K562 (cell line): ENCODE results near the gene TRAP1. TPM values are rescaled to one million over a fixed set of nuclear protein-coding genes. Genes with fewer than 3 reads are reported as not detected.

Source experiments
- CBX8 ChIP-seq: fragments of 200-600 bp; sonication (generic); IDR thresholded peaks from 2 replicates; pipeline ENCODE4 v1.6.1; 2012; ENCODE audit warnings: borderline replicate concordance, mixed run types, low read depth, mild to moderate bottlenecking, moderate library complexity, mixed read lengths, low read length, control low read depth, inconsistent platforms; ENCODE audit not compliant: poor library complexity, severe bottlenecking; ENCODE audit errors: extremely low read depth
- CEBPB ChIP-seq: fragments of 450-650 bp; IDR thresholded peaks from 2 replicates; pipeline ENCODE4 v1.6.1; 2016; ENCODE audit warnings: missing genetic modification characterization, missing compliant biosample characterization
- CEBPG ChIP-seq, 3 experiments: fragments of 200-800 bp in 1 of 3; sonication (Bioruptor generic) in 1 of 3; sonication (generic) in 1 of 3; formaldehyde crosslinking in 1 of 3; IDR thresholded peaks in 2 of 3; conservative IDR thresholded peaks in 1 of 3; 2 replicates each; pipeline versions ENCODE4 v1.6.1 to v1.8.0; 2016 to 2022; ENCODE audit warnings: missing compliant biosample characterization in 2 of 3, missing genetic modification characterization in 2 of 3, mild to moderate bottlenecking in 1 of 3, missing genetic modification reagents in 1 of 3
- HNRNPUL1 ChIP-seq: fragments of 200-400 bp; formaldehyde crosslinking; IDR thresholded peaks from 2 replicates; pipeline ENCODE4 v1.6.1; 2017; ENCODE audit warnings: low read length
- IRF2 ChIP-seq: sonication (generic); formaldehyde crosslinking; IDR thresholded peaks from 2 replicates; pipeline ENCODE4 v1.8.1; 2022; ENCODE audit warnings: mild to moderate bottlenecking, missing genetic modification reagents
- PHTF2 ChIP-seq: fragments of 250-450 bp; sonication (Bioruptor Pico); IDR thresholded peaks from 2 replicates; pipeline ENCODE4 v1.5.0; 2021; ENCODE audit warnings: mild to moderate bottlenecking
- PPARD ChIP-seq: fragments of 250-450 bp; sonication (Bioruptor Pico); IDR thresholded peaks from 2 replicates; pipeline ENCODE4 v1.8.0; 2022; ENCODE audit warnings: inconsistent platforms, mild to moderate bottlenecking, moderate library complexity
- RBBP5 ChIP-seq: fragments of 200-600 bp; sonication (generic); IDR thresholded peaks from 2 replicates; pipeline ENCODE4 v1.6.1; 2012; ENCODE audit warnings: borderline replicate concordance, mild to moderate bottlenecking, low read length, control low read depth, inconsistent platforms; ENCODE audit not compliant: insufficient read depth, poor library complexity, severe bottlenecking
- polyA plus RNA-seq, 8 experiments: library from polyadenylated mRNA; depleted of rRNA in 4 of 8; stranded (reverse) in 5 of 8; unstranded in 3 of 8; fragments of >200 nt; fragmentation: Nextera tagmentation in 2 of 8; fragmentation: Illumina TruSeq in 1 of 8; extraction: Ambion mirVana in 2 of 8; extraction: Trizol in 1 of 8; gene quantifications; 2 replicates each; pipeline versions ENCODE4 v1.2.1 to v1.2.3, GENCODE V29; 2011 to 2014; ENCODE audit warnings: inconsistent platforms in 1 of 8, missing spikeins in 1 of 8
- total RNA-seq, 7 experiments: library from RNA; depleted of rRNA in 6 of 7; stranded (reverse); fragments of >200 nt in 6 of 7; fragmentation: Illumina TruSeq in 2 of 7; extraction: Trizol in 2 of 7; gene quantifications; 2 replicates each; pipeline versions ENCODE4 v1.2.1 to v1.2.3, GENCODE V29; 2011 to 2021; ENCODE audit warnings: low replicate concordance in 1 of 7
- TF ChIP-seq, protein P1 (sequence below): fragments of 250-450 bp; sonication (Bioruptor Pico); IDR thresholded peaks from 2 replicates; pipeline ENCODE4 v1.4.0; 2020; ENCODE audit warnings: mild to moderate bottlenecking, moderate library complexity, borderline replicate concordance
- TF ChIP-seq, protein P2 (sequence below), 3 experiments: fragments of 200-800 bp in 1 of 3; fragments of 250-450 bp in 1 of 3; fragments of 450-650 bp in 1 of 3; sonication (Bioruptor Pico) in 1 of 3; sonication (Bioruptor generic) in 1 of 3; formaldehyde crosslinking in 1 of 3; IDR thresholded peaks; 2 replicates each; pipeline versions ENCODE4 v1.6.1 to v1.8.0; 2016 to 2022; ENCODE audit warnings: mild to moderate bottlenecking in 2 of 3, missing genetic modification characterization in 2 of 3, missing compliant biosample characterization in 1 of 3, moderate library complexity in 1 of 3

Gene TRAP1
- total and polyA plus RNA-seq, 9 of the 15 experiments (the other 6 are each of a cell fraction or from before 2014, with no cell fraction given), result 19.1 to 436 (median 301) TPM

DNA sequence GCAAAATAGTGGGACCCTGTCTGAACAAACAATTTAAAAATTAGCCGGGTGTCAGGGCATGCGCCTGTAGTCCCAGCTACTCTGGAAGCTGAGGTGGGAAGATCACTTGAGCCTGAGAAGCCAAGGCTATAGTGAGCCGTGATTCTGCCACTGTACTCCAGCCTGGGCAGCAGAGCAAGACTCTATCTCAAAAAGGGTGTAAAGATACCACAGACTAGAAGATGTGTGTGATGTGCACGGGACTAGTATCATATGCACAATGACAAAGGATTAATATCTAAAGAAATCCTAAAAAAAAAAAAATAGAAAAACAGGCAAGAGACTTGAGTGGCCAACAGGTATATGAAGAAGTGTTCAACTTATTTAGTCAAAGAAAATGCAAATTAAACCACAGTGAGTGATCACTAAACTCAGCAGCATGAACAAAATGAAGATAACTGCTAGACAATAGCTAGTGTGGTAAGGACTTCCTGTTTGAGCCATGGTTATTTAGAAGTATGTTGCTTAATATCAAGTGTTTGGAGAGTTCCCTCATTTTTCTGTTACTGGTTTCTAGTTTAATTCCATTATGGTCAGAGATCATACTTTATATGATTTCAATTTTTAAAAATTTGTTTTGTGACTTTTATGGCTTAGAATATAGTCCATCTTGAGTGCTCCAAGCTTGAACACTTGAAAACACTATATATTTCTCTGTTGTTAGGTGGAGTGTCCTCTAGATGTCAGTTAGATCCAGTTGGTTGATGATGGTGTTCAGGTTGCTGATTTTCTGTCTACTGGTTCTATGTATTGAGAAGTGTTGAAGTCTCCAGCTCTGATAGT lies 91.2 kb downstream of the TRAP1 start (continued):
- no peak for TF ChIP-seq CBX8
- TF ChIP-seq PPARD, result no peak
- TF ChIP-seq CEBPG (CRISPR knock-in tag; IDR thresholded peaks at IDR 0.05), result no peak
- TF ChIP-seq CEBPG (tag; conservative IDR thresholded peaks at IDR 0.05 in 1 of 2, IDR thresholded peaks at IDR 0.05 in 1 of 2), result peak; percentile 64 to 65
- TF ChIP-seq PHTF2, result no peak
- peak; percentile 65 for TF ChIP-seq CEBPB
- TF ChIP-seq IRF2 (CRISPR knock-in tag), result no peak
- no peak for TF ChIP-seq HNRNPUL1
- TF ChIP-seq, protein P1, sequence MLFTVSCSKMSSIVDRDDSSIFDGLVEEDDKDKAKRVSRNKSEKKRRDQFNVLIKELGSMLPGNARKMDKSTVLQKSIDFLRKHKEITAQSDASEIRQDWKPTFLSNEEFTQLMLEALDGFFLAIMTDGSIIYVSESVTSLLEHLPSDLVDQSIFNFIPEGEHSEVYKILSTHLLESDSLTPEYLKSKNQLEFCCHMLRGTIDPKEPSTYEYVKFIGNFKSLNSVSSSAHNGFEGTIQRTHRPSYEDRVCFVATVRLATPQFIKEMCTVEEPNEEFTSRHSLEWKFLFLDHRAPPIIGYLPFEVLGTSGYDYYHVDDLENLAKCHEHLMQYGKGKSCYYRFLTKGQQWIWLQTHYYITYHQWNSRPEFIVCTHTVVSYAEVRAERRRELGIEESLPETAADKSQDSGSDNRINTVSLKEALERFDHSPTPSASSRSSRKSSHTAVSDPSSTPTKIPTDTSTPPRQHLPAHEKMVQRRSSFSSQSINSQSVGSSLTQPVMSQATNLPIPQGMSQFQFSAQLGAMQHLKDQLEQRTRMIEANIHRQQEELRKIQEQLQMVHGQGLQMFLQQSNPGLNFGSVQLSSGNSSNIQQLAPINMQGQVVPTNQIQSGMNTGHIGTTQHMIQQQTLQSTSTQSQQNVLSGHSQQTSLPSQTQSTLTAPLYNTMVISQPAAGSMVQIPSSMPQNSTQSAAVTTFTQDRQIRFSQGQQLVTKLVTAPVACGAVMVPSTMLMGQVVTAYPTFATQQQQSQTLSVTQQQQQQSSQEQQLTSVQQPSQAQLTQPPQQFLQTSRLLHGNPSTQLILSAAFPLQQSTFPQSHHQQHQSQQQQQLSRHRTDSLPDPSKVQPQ (CRISPR knock-in tag), result no peak
- TF ChIP-seq RBBP5, result no peak
- TF ChIP-seq, protein P2, sequence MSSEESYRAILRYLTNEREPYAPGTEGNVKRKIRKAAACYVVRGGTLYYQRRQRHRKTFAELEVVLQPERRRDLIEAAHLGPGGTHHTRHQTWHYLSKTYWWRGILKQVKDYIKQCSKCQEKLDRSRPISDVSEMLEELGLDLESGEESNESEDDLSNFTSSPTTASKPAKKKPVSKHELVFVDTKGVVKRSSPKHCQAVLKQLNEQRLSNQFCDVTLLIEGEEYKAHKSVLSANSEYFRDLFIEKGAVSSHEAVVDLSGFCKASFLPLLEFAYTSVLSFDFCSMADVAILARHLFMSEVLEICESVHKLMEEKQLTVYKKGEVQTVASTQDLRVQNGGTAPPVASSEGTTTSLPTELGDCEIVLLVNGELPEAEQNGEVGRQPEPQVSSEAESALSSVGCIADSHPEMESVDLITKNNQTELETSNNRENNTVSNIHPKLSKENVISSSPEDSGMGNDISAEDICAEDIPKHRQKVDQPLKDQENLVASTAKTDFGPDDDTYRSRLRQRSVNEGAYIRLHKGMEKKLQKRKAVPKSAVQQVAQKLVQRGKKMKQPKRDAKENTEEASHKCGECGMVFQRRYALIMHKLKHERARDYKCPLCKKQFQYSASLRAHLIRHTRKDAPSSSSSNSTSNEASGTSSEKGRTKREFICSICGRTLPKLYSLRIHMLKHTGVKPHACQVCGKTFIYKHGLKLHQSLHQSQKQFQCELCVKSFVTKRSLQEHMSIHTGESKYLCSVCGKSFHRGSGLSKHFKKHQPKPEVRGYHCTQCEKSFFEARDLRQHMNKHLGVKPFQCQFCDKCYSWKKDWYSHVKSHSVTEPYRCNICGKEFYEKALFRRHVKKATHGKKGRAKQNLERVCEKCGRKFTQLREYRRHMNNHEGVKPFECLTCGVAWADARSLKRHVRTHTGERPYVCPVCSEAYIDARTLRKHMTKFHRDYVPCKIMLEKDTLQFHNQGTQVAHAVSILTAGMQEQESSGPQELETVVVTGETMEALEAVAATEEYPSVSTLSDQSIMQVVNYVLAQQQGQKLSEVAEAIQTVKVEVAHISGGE (CRISPR knock-in tag; IDR thresholded peaks at IDR 0.05), result no peak
